NCI-H1105 treated with DMSO at 0.1 percent for 48 hours (cell line): Measurements from ENCODE around the gene RPL28.

ENCODE experiments used
- DNase-seq: peaks from one replicate; lab custom pipeline; 2025; lab: John Stamatoyannopoulos, UW

RPL28 gene

DNA sequence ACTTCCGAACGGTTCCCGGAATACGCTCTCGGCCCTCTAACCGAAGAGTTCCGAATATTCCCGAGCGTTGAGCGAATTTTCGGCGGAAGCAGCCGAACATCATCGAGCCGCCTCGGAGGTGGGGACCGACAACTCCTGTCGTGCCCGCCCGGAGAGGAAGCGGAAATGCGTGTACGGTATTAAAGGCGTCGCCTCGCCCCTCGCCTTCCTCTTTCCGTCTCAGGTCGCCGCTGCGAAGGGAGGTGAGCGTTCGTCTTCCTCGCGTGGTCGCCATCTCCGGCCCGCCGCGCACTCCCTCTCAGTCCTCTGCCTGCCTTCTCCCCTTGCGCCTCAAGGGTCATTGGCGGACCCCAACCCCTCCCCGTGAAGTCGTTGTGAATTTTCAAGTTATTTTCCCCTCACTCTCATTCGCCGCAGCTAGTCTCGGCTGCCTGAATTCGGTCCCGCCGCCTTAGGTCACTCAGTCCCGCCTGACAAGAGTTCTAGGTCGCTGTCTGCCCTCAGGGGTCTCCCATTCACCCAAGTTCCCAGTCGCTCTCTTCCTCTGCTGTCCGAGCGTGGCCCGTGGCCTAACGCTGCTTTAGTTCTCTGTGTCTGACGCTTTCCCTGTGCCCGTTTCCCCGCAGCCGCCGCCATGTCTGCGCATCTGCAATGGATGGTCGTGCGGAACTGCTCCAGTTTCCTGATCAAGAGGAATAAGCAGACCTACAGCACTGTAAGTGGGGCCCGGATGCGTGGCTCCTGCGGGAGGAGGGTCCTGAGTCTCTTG, at the start of gene RPL28:
Gene RPL28 (plus strand): TSS at position 209 of the 769 bp plus-strand sequence. CDS start 426 bp downstream, at position 635.
- peak; percentile 99 for DNase-seq

DNA sequence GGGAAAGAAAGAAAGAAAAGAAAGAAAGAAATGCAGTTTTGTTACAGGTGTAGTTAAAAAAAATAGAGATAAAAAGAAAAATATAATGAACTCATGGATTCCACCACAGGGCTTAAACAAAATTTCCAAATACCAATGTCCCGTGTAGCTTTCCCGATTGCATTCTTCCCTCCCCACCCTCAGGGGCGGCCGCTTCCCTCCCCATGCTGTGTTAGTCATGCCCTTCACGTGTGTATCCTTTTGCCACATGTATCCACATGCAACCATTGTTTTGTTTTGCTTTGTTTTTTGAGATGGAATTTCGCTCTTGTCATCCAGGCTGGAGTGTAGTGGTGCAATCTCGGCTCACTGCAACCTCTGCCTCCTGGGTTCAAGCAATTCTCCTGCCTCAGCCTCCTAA, 49.6 kb upstream of the RPL28 start:
- DNase-seq: no peak

- peak; percentile 100 for DNase-seq
Observed at GRCh38 chr19:55339105-55339888, 46.4 kb upstream of the RPL28 start, which contains the start of gene KMT5C. Gene KMT5C, plus strand, starts transcription at chr19:55339876. Its CDS starts 2,061 bp downstream, at chr19:55341937.

- no peak for DNase-seq
Observed at GRCh38 chr19:55339889-55340783, 45.6 kb upstream of the RPL28 start.

GRCh38 chr19:55340784-55341147, 45.0 kb upstream of the RPL28 start:
- DNase-seq: no peak

GRCh38 chr19:55341171-55341588, 44.6 kb upstream of the RPL28 start:
- DNase-seq: peak; percentile 89

DNA sequence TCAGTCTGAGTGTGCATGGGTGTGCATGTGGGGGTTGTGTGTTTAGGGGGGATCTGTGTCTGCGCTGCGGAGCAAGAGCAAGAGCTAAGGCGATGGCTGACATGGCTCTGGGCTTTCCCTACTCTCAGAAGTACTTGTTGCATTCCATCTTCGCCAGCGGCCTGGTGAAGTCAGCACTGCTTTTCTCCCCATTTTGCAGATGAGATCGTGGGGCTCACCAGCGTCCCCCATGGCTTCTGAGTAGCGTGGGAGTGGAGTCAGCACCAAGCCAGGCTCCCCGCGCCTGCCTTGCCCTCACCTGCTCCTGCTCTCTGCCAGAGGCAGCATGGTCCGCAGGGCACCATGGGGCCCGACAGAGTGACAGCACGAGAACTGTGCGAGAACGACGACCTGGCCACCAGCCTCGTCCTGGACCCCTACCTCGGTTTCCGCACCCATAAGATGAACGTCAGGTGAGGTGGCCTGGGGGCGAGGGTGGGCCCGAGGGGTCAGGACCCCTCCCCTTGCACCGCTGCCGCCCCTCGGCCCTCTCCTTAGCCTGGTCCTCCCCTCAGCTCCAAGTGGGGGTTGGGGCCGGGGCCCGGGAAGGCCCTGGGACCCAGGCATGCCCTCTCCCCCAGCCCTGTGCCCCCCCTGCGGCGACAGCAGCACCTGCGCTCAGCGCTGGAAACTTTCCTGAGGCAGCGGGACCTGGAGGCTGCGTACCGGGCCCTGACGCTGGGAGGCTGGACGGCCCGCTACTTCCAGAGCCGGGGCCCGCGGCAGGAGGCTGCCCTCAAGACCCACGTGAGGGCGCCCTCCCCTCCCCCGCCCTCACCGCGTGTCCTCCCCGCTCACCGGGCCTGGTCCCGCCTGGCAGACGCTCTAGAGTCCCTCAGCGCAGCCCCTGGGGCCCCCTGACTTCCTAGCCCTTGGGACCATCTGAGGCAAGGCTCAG, 43.9 kb upstream of the RPL28 start:
- DNase-seq: no peak

DNA sequence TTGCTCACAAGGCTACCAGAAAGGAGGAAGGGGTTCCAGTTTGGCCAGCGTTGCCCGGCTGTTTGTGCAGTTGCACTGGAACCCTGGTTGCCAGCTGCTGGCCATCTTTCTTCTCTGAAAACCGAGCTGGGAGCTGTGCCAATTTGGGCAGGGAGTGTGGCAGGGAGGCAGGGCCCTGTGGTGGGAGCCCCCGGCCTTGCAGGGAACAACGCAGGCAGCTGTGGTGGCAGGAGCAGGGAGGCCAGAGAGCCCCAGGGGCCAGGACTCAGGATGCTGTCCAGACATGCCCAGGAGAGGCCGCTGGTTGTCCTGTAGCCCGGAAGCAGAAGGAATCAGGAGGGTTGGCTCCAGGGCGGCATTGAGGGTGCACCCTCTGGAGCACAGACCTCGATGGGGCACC, 41.3 kb upstream of the RPL28 start:
- peak; percentile 66 for DNase-seq

- DNase-seq: no peak
Observed at GRCh38 chr19:55345101-55345817, 40.5 kb upstream of the RPL28 start.

DNA sequence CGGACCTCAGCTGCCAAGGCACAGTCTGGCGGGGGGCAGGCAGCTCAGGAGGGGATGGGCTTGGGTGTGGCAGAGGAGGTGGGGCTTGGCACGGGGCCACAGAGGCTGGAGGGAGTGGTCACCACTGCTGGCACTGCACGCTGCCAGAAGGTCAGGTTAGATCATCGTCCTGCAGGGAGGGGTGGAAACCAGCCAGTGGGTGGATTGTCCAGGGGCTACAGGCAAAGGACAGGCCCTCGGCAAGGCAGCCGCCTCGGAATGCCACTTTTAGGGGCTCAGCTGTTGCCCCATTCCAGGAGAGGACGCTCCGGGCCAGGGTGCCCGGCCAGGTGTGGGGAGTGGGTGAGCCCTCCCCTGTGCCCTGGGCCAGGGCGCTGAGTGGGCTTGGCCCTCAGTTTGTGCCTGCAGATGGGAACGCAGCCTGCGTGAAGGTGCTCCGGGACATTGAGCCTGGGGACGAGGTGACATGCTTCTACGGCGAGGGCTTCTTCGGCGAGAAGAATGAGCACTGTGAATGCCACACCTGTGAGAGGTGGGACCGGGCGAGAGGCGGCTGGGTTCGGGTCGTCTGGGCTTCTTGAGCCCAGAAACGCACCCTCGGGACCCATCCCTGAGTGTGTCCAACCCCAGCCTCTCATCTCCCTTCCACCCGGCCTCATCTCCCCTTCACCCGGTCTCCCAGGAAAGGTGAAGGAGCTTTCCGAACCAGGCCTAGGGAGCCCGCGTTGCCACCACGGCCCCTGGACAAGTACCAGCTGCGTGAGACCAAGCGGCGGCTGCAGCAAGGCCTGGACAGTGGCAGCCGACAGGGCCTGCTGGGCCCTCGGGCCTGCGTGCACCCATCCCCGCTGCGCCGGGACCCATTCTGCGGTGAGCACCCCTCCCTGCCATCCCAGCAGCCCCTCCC, 39.7 kb upstream of the RPL28 start:
- no peak for DNase-seq

- no peak for DNase-seq
Observed at GRCh38 chr19:55346725-55347441, 38.8 kb upstream of the RPL28 start.

- no peak for DNase-seq
Observed at GRCh38 chr19:55347442-55348009, 38.2 kb upstream of the RPL28 start.

- no peak for DNase-seq
Observed at GRCh38 chr19:55348317-55349034, 37.3 kb upstream of the RPL28 start.

DNA sequence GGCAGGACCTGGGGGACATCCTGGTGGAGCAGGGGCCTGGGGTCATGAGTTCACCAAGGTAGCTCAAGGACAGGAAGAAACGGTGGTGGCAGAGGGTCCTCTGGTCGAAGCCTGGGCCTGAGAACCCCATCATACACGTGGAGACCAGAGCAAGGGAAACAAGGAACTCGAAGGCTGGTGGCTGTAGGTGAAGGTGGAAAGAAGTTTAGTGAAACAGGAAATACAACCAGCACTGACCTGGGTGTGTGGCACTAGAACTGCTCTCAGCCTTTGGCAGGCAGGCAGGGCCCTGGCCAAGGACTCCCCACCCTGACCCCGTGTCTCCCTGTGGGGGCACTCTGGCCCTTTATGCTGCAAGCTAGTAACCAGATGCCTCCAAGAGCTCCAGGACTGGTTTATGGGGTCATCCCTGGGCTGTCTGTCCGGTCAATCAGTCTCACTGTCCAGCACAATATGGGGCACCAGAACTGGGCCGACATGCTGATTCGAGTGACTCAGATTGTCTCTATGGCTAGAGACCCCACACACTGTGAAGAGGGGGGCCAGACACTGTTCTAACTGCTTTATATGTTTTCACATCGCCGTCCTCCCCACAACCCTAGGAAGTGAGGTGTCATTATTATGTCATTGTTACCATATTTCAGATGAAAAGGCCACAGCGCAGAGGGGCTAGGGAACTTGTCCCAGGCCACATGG, 35.0 kb upstream of the RPL28 start:
- DNase-seq: no peak

DNA sequence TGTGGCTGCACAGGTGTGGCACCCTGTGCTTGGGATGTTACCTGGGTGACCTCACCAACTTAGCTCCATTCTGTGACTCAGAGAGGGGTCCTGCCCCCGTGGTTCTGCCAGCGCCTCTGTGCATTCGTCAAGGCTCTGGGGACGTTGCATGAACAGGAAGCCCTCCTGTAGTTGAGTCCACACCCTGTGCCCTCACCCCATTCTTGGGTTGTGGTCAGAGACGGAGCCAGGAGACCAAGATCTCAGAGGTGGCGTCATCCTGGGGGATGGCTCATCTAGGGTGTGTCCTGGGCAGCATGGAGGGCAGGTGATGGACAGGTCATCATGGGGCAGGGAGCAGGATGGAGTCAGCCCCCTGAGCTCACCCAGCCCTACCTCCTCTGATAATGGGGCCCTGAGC, 33.7 kb upstream of the RPL28 start:
- DNase-seq: no peak

GRCh38 chr19:55352549-55353145, 33.1 kb upstream of the RPL28 start:
- DNase-seq: no peak
